WTC11 (cell line): ENCODE results near the gene LIFR. TPM values are rescaled to one million over a fixed set of nuclear protein-coding genes. Genes with fewer than 3 reads are reported as not detected.

Source experiments
- ATAC-seq: fragments of 200-7000 bp; cut with Tn5 transposase; 2 replicates; pipeline ENCODE4 v1.10.0; 2021; ENCODE audit warnings: mild to moderate bottlenecking, moderate library complexity
- CTCF ChIA-PET: fragments of 300-600 bp; sonication (Branson Sonifier 250); formaldehyde crosslinking; loops from one replicate; lab custom pipeline; 2021; ENCODE audit warnings: antibody characterized with exemption; lab: Charles Lee
- POLR2A ChIA-PET: fragments of 350-600 bp; sonication (Branson Sonifier 250); formaldehyde crosslinking; loops from one replicate; lab custom pipeline; 2021; ENCODE audit warnings: antibody characterized with exemption; lab: Charles Lee
- DNase-seq: peaks from one replicate; pipeline ENCODE4 v3.0.0; 2021; ENCODE audit warnings: low spot score
- H3K27ac Mint-ChIP-seq: 2 replicates; pipeline ENCODE4 v1.8.0; 2021; ENCODE audit warnings: mixed read lengths
- H3K27me3 Mint-ChIP-seq: 2 replicates; pipeline ENCODE4 v1.8.0; 2021; ENCODE audit warnings: low read depth, mild to moderate bottlenecking, moderate library complexity, mixed read lengths
- H3K36me3 Mint-ChIP-seq: 2 replicates; pipeline ENCODE4 v1.8.0; 2021; ENCODE audit warnings: mixed read lengths
- H3K4me1 Mint-ChIP-seq: 2 replicates; pipeline ENCODE4 v1.8.0; 2022; ENCODE audit warnings: mixed read lengths
- H3K4me3 Mint-ChIP-seq: 2 replicates; pipeline ENCODE4 v1.8.0; 2021; ENCODE audit warnings: mild to moderate bottlenecking, moderate library complexity, mixed read lengths
- H3K9me3 Mint-ChIP-seq: 2 replicates; pipeline ENCODE4 v1.8.0; 2021; ENCODE audit warnings: mixed read lengths
- AFF4 ChIP-seq: sonication (generic); formaldehyde crosslinking; IDR thresholded peaks from 2 replicates; pipeline ENCODE4 v1.8.1; 2023; ENCODE audit warnings: mild to moderate bottlenecking, missing genetic modification reagents, borderline replicate concordance
- AR ChIP-seq: fragments of 250-450 bp; sonication (Bioruptor Pico); IDR thresholded peaks from 2 replicates; pipeline ENCODE4 v1.9.0; 2021; ENCODE audit warnings: mild to moderate bottlenecking
- ATF6 ChIP-seq: sonication (generic); formaldehyde crosslinking; IDR thresholded peaks from 2 replicates; pipeline ENCODE4 v1.8.1; 2023; ENCODE audit warnings: mild to moderate bottlenecking, missing genetic modification reagents
- CBFB ChIP-seq: sonication (generic); formaldehyde crosslinking; IDR thresholded peaks from 2 replicates; pipeline ENCODE4 v1.8.1; 2022; ENCODE audit warnings: mild to moderate bottlenecking, low read depth, missing genetic modification reagents
- CDX4 ChIP-seq: fragments of 250-450 bp; sonication (Bioruptor Pico); IDR thresholded peaks from 2 replicates; pipeline ENCODE4 v1.9.0; 2021; ENCODE audit warnings: moderate library complexity, mild to moderate bottlenecking, inconsistent platforms, borderline replicate concordance
- CREB1 ChIP-seq: sonication (generic); formaldehyde crosslinking; IDR thresholded peaks from 2 replicates; pipeline ENCODE4 v1.8.0; 2023; ENCODE audit warnings: mild to moderate bottlenecking, missing genetic modification reagents
- CTCF ChIP-seq: fragments of 200-600 bp; IDR thresholded peaks from 2 replicates; pipeline ENCODE4 v1.8.0; 2022; ENCODE audit warnings: antibody characterized with exemption
- ESRRA ChIP-seq: sonication (generic); formaldehyde crosslinking; IDR thresholded peaks from 2 replicates; pipeline ENCODE4 v1.8.1; 2022; ENCODE audit warnings: mild to moderate bottlenecking, missing genetic modification reagents, borderline replicate concordance
- FOXJ3 ChIP-seq: sonication (generic); formaldehyde crosslinking; IDR thresholded peaks from 2 replicates; pipeline ENCODE4 v1.9.0; 2021; ENCODE audit warnings: missing genetic modification reagents, mild to moderate bottlenecking, borderline replicate concordance
- FOXP4 ChIP-seq: sonication (generic); formaldehyde crosslinking; IDR thresholded peaks from 2 replicates; pipeline ENCODE4 v1.8.0; 2022; ENCODE audit warnings: mild to moderate bottlenecking, missing genetic modification reagents
- GRHL2 ChIP-seq: fragments of 250-450 bp; sonication (Bioruptor Pico); IDR thresholded peaks from 2 replicates; pipeline ENCODE4 v1.8.0; 2022; ENCODE audit warnings: mild to moderate bottlenecking, moderate library complexity; ENCODE audit not compliant: insufficient replicate concordance, severe bottlenecking
- GTF2I ChIP-seq: fragments of 250-450 bp; sonication (Bioruptor Pico); conservative IDR thresholded peaks from 2 replicates; pipeline ENCODE4 v1.4.0; 2021; ENCODE audit warnings: mild to moderate bottlenecking
- MAX ChIP-seq: sonication (generic); formaldehyde crosslinking; IDR thresholded peaks from 2 replicates; pipeline ENCODE4 v1.8.0; 2022; ENCODE audit warnings: mild to moderate bottlenecking, missing genetic modification reagents
- MLX ChIP-seq: sonication (generic); formaldehyde crosslinking; IDR thresholded peaks from 2 replicates; pipeline ENCODE4 v1.8.1; 2023; ENCODE audit warnings: mild to moderate bottlenecking, missing genetic modification reagents, moderate library complexity
- OVOL2 ChIP-seq: fragments of 250-450 bp; sonication (Bioruptor Pico); IDR thresholded peaks from 2 replicates; pipeline ENCODE4 v1.9.0; 2021; ENCODE audit warnings: mild to moderate bottlenecking, borderline replicate concordance
- PRRX2 ChIP-seq: fragments of 250-450 bp; sonication (Bioruptor Pico); IDR thresholded peaks from 2 replicates; pipeline ENCODE4 v1.8.0; 2021; ENCODE audit warnings: mild to moderate bottlenecking
- RELA ChIP-seq: sonication (generic); formaldehyde crosslinking; IDR thresholded peaks from 2 replicates; pipeline ENCODE4 v1.8.1; 2022; ENCODE audit warnings: missing genetic modification reagents, mild to moderate bottlenecking, borderline replicate concordance
- ZMAT4 ChIP-seq: fragments of 250-450 bp; sonication (Bioruptor Pico); IDR thresholded peaks from 2 replicates; pipeline ENCODE4 v1.9.0; 2021; ENCODE audit warnings: mild to moderate bottlenecking
- ZNF121 ChIP-seq: sonication (generic); formaldehyde crosslinking; IDR thresholded peaks from 2 replicates; pipeline ENCODE4 v1.8.0; 2023; ENCODE audit warnings: missing genetic modification reagents
- ZNF263 ChIP-seq: sonication (generic); formaldehyde crosslinking; IDR thresholded peaks from 2 replicates; pipeline ENCODE4 v1.8.1; 2022; ENCODE audit warnings: low read depth, mild to moderate bottlenecking, moderate library complexity, missing genetic modification reagents
- total RNA-seq: library from RNA; stranded (reverse); gene quantifications from 3 replicates; pipeline ENCODE4 v1.2.3, GENCODE V29; 2021

The LIFR gene
- total RNA-seq, 1 experiment from 2014 or later, result 14.4 TPM

GRCh38 chr5:38450627-38451026 is 105.8 kb downstream of the LIFR start:
- TF ChIP-seq ZNF263 (CRISPR knock-in tag) (no peak), FOXJ3 (CRISPR knock-in tag) (no peak), CREB1 (CRISPR knock-in tag) (no peak), AR (no peak), MAX (CRISPR knock-in tag) (no peak), ATF6 (CRISPR knock-in tag) (no peak), RELA (no peak), PRRX2 (CRISPR knock-in tag) (no peak), CBFB (CRISPR knock-in tag) (no peak), FOXP4 (CRISPR knock-in tag) (no peak), CTCF (no peak), ESRRA (CRISPR knock-in tag) (no peak), GRHL2 (CRISPR knock-in tag) (no peak), AFF4 (no peak), GTF2I (CRISPR knock-in tag) (no peak), ZMAT4 (no peak), ZNF121 (CRISPR knock-in tag) (no peak), CDX4 (CRISPR knock-in tag) (no peak), MLX (CRISPR knock-in tag) (no peak), OVOL2 (CRISPR knock-in tag) (no peak)
- Mint-ChIP-seq H3K4me1 (no peaks in the 10 kb centered on the region), H3K9me3 (no peaks in the 10 kb centered on the region), H3K36me3 (no peaks in the 10 kb centered on the region), H3K27me3 (no peaks in the 10 kb centered on the region), H3K4me3 (no peak overlapping the region), H3K27ac (no peak overlapping the region)
- ATAC-seq (no peak), DNase-seq (no peak)
- ChIA-PET CTCF (interaction anchor here (1.0 to 5.5 kb wide), 2 partner anchors 9 to 30 kb away, joined by 4 to 32 read pairs; no protein-coding TSS in a partner anchor), POLR2A (no interaction called here)
